Suprapubic skin (tissue), 4 donors: ENCODE results near the gene ANAPC10. TPM values are rescaled to one million over a fixed set of nuclear protein-coding genes. Genes with fewer than 3 reads are reported as not detected.

Experiments used
- DNase-seq, 2 donors: peaks; one replicate each; pipeline ENCODE4 v3.0.0-alpha.2; 2019; ENCODE audit warnings: low spot score in 2 of 2
- H3K27ac ChIP-seq: fragments of 200-600 bp; sonication (generic); one replicate; pipeline ENCODE4 v1.5.1; 2019
- H3K27me3 ChIP-seq: fragments of 200-600 bp; sonication (generic); one replicate; pipeline ENCODE4 v1.5.1; 2019
- H3K36me3 ChIP-seq: fragments of 200-600 bp; sonication (generic); one replicate; pipeline ENCODE4 v1.5.1; 2019
- H3K4me1 ChIP-seq: fragments of 200-600 bp; sonication (generic); one replicate; pipeline ENCODE4 v1.5.1; 2019
- H3K4me3 ChIP-seq: fragments of 200-600 bp; sonication (generic); one replicate; pipeline ENCODE4 v1.5.1; 2019; ENCODE audit warnings: mild to moderate bottlenecking
- H3K9me3 ChIP-seq: fragments of 200-600 bp; sonication (generic); one replicate; pipeline ENCODE4 v1.5.1; 2019
- CTCF ChIP-seq, 2 donors: fragments of 200-600 bp in 1 of 2; fragments of 450-650 bp in 1 of 2; sonication (generic) in 1 of 2; IDR thresholded peaks; one replicate each; pipeline ENCODE4 v1.5.1; 2016 to 2019; ENCODE audit warnings: antibody characterized with exemption in 2 of 2, mild to moderate bottlenecking in 1 of 2, moderate library complexity in 1 of 2
- EP300 ChIP-seq: sonication (generic); formaldehyde crosslinking; IDR thresholded peaks from one replicate; pipeline ENCODE4 v1.6.1; 2017; ENCODE audit warnings: antibody characterized with exemption
- POLR2A ChIP-seq, 2 donors: fragments of 450-650 bp; IDR thresholded peaks; one replicate each; pipeline ENCODE4 v1.6.1; 2017; ENCODE audit warnings: antibody characterized with exemption in 2 of 2, mild to moderate bottlenecking in 2 of 2, moderate library complexity in 2 of 2
- POLR2AphosphoS5 ChIP-seq, 3 donors: sonication (generic); formaldehyde crosslinking; IDR thresholded peaks; one replicate each; pipeline ENCODE4 v1.6.1; 2017; ENCODE audit warnings: antibody characterized with exemption in 3 of 3
- WGBS: methylation state at CpG from one replicate; pipeline ENCODE4 v1.1.5; 2018; 5-methylcytosine and 5-hydroxymethylcytosine counted together
- total RNA-seq, 4 donors: library from RNA; depleted of rRNA; stranded (reverse); fragments of >200 nt; gene quantifications; one replicate each; pipeline ENCODE4 v1.1.0, GENCODE V29; 2016

The ANAPC10 gene
- total RNA-seq, 4 donors from 2014 or later, result 16.1 to 30.1 (median 24.0) TPM

- no peak overlapping the region for H3K4me3 ChIP-seq
- H3K4me1 ChIP-seq, result no peaks in the 10 kb centered on the region
- no peak overlapping the region for H3K27ac ChIP-seq
- no peaks in the 10 kb centered on the region for H3K27me3 ChIP-seq
- H3K36me3 ChIP-seq, result no peaks in the 10 kb centered on the region
- H3K9me3 ChIP-seq, result no peaks in the 10 kb centered on the region
- no peak for DNase-seq
- TF ChIP-seq POLR2AphosphoS5 (IDR thresholded peaks at IDR 0.05), result no peak
- TF ChIP-seq POLR2A (IDR thresholded peaks at IDR 0.05), result no peak
- no peak for TF ChIP-seq CTCF (IDR thresholded peaks at IDR 0.05)
- TF ChIP-seq EP300, result no peak
Measured at GRCh38 chr4:145058256-145058655, 39.7 kb downstream of the ANAPC10 start.

GRCh38 chr4:145056325-145057130 lies 41.5 kb downstream of the ANAPC10 start:
- Histone ChIP-seq H3K27ac (no peak overlapping the region), H3K36me3 (no peaks in the 10 kb centered on the region), H3K27me3 (no peaks in the 10 kb centered on the region), H3K4me1 (no peaks in the 10 kb centered on the region), H3K9me3 (no peaks in the 10 kb centered on the region), H3K4me3 (no peak overlapping the region)
- 87% methylated on average over 6 of the region's 6 CpGs for WGBS
- no peak for DNase-seq
- TF ChIP-seq POLR2AphosphoS5 (IDR thresholded peaks at IDR 0.05) (no peak), EP300 (no peak), CTCF (IDR thresholded peaks at IDR 0.05) (no peak), POLR2A (IDR thresholded peaks at IDR 0.05) (no peak)

GRCh38 chr4:145055533-145056257 lies 42.3 kb downstream of the ANAPC10 start:
- DNase-seq, result no peak
- Histone ChIP-seq H3K27me3 (no peaks in the 10 kb centered on the region), H3K4me3 (no peak overlapping the region), H3K27ac (no peak overlapping the region), H3K9me3 (no peaks in the 10 kb centered on the region), H3K4me1 (no peaks in the 10 kb centered on the region), H3K36me3 (peaks cover 3% of the 10 kb centered on the region)
- no peak for TF ChIP-seq POLR2AphosphoS5 (IDR thresholded peaks at IDR 0.05)
- 95% methylated on average over 5 of the region's 5 CpGs for WGBS

GRCh38 chr4:145049241-145049640 lies 48.8 kb downstream of the ANAPC10 start:
- Histone ChIP-seq H3K36me3 (peaks cover 9% of the 10 kb centered on the region), H3K9me3 (no peaks in the 10 kb centered on the region), H3K4me1 (peaks cover 3% of the 10 kb centered on the region), H3K4me3 (no peak overlapping the region), H3K27ac (no peak overlapping the region), H3K27me3 (no peaks in the 10 kb centered on the region)
- DNase-seq, result no peak
- TF ChIP-seq EP300, result no peak
- TF ChIP-seq POLR2AphosphoS5 (IDR thresholded peaks at IDR 0.05), result no peak
- no peak for TF ChIP-seq POLR2A (IDR thresholded peaks at IDR 0.05)
- 87% methylated on average over 1 of the region's 1 CpG for WGBS

GRCh38 chr4:145048817-145049216 lies 49.2 kb downstream of the ANAPC10 start:
- H3K4me3 ChIP-seq, result no peak overlapping the region
- no peaks in the 10 kb centered on the region for H3K9me3 ChIP-seq
- no peaks in the 10 kb centered on the region for H3K27me3 ChIP-seq
- peaks cover 9% of the 10 kb centered on the region for H3K36me3 ChIP-seq
- no peak for TF ChIP-seq POLR2A (IDR thresholded peaks at IDR 0.05)
- TF ChIP-seq POLR2AphosphoS5 (IDR thresholded peaks at IDR 0.05), result no peak
- TF ChIP-seq CTCF (IDR thresholded peaks at IDR 0.05), result no peak
- TF ChIP-seq EP300, result no peak
- peaks cover 3% of the 10 kb centered on the region for H3K4me1 ChIP-seq
- no peak overlapping the region for H3K27ac ChIP-seq
- no peak for DNase-seq

GRCh38 chr4:145047151-145047550 lies 50.8 kb downstream of the ANAPC10 start:
- Histone ChIP-seq H3K4me3 (no peak overlapping the region), H3K9me3 (no peaks in the 10 kb centered on the region), H3K27me3 (no peaks in the 10 kb centered on the region), H3K36me3 (peaks cover 9% of the 10 kb centered on the region), H3K27ac (no peak overlapping the region), H3K4me1 (peaks cover 3% of the 10 kb centered on the region)
- no peak for DNase-seq
- WGBS, result 74% methylated on average over 4 of the region's 4 CpGs
- no peak for TF ChIP-seq POLR2AphosphoS5 (IDR thresholded peaks at IDR 0.05)
- no peak for TF ChIP-seq EP300
- no peak for TF ChIP-seq POLR2A (IDR thresholded peaks at IDR 0.05)
- no peak for TF ChIP-seq CTCF (IDR thresholded peaks at IDR 0.05)
